Jurkat, Clone E6-1 (cell line): Measurements from ENCODE around the gene CEBPA.

ENCODE experiments used
- DNase-seq: peaks from one replicate; pipeline ENCODE4 v3.0.0-alpha.2; 2011; ENCODE audit warnings: low read depth, low spot score
- H3K4me3 ChIP-seq: 2 replicates; pipeline ENCODE4 v1.5.1; 2011; ENCODE audit warnings: mild to moderate bottlenecking, low read length, control low read depth, moderate library complexity

Gene CEBPA

GRCh38 chr19:33261511-33262189 lies 40.7 kb downstream of the CEBPA start:
- no peak overlapping the region for H3K4me3 ChIP-seq
- DNase-seq, result no peak

GRCh38 chr19:33260628-33261418 lies 41.5 kb downstream of the CEBPA start:
- no peak overlapping the region for H3K4me3 ChIP-seq
- DNase-seq, result peak; percentile 32

- H3K4me3 ChIP-seq, result no peak overlapping the region
- DNase-seq, result no peak
These were observed 42.8 kb downstream of the CEBPA start for GRCh38 chr19:33259539-33259938.

- no peak overlapping the region for H3K4me3 ChIP-seq
- no peak for DNase-seq
These were observed 44.5 kb downstream of the CEBPA start for GRCh38 chr19:33257828-33258227.

- no peak overlapping the region for H3K4me3 ChIP-seq
- no peak for DNase-seq
These were observed 46.1 kb downstream of the CEBPA start for GRCh38 chr19:33256261-33256660.

- DNase-seq, result no peak
- no peak overlapping the region for H3K4me3 ChIP-seq
These were observed 46.6 kb downstream of the CEBPA start for GRCh38 chr19:33255781-33256180.

- H3K4me3 ChIP-seq, result no peak overlapping the region
- DNase-seq, result no peak
These were observed 48.0 kb downstream of the CEBPA start for GRCh38 chr19:33254245-33254824.

GRCh38 chr19:33252971-33253370 lies 49.4 kb downstream of the CEBPA start:
- DNase-seq, result no peak
- no peak overlapping the region for H3K4me3 ChIP-seq

GRCh38 chr19:33252418-33252962 lies 49.8 kb downstream of the CEBPA start:
- no peak overlapping the region for H3K4me3 ChIP-seq
- DNase-seq, result no peak

- DNase-seq, result no peak
- H3K4me3 ChIP-seq, result no peak overlapping the region
These were observed 50.7 kb downstream of the CEBPA start for GRCh38 chr19:33251526-33252090.

- no peak for DNase-seq
- no peak overlapping the region for H3K4me3 ChIP-seq
These were observed 51.3 kb downstream of the CEBPA start for GRCh38 chr19:33251076-33251475.

- DNase-seq, result no peak
- no peak overlapping the region for H3K4me3 ChIP-seq
These were observed 51.8 kb downstream of the CEBPA start for GRCh38 chr19:33250500-33250899.
